ENCODE results near the gene NRXN2. TPM values are rescaled to one million over a fixed set of nuclear protein-coding genes. Genes with fewer than 3 reads are reported as not detected.

Gene NRXN2
- total and polyA plus RNA-seq, 10 of the 15 experiments (the other 5 are each of a cell fraction or from before 2014, with no cell fraction given): 0.03 to 1.4 (median 0.23) TPM

DNA sequence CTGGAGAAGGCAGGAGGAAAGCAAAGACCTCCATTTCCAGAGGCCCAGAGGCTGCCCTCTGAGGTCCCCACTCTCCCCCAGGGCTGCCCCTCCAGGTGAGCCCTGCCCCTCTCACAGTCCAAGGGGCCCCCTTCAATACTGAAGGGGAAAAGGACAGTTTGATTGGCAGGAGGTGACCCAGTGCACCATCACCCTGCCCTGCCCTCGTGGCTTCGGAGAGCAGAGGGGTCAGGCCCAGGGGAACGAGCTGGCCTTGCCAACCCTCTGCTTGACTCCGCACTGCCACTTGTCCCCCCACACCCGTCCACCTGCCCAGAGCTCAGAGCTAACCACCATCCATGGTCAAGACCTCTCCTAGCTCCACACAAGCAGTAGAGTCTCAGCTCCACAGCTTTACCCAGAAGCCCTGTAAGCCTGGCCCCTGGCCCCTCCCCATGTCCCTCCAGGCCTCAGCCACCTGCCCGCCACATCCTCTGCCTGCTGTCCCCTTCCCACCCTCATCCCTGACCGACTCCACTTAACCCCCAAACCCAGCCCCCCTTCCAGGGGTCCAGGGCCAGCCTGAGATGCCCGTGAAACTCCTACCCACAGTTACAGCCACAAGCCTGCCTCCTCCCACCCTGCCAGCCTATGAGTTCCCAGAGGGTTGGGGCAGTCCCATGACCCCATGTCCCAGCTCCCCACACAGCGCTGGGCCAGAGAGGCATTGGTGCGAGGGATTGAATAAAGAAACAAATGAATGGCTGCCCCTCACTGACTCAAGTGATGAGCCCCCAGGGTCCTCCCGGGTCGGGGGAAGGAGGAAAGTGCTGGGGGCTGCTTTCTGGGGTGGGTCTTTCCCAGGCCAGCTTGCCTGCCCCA lies 121.2 kb downstream of the NRXN2 start:
- in situ Hi-C loops (cut with MboI): no loop called here
- Histone ChIP-seq H3K4me3 (no peak overlapping the region), H3K9me3 (replicated peaks; ENCODE audit: control insufficient read depth, insufficient read depth, low read length) (no peaks in the 10 kb centered on the region), H3K27me3 (replicated peaks in 1 of 2; ENCODE audit: control insufficient read depth in 2 of 2, insufficient read depth in 2 of 2, low read length in 1 of 2) (no peaks in the 10 kb centered on the region), H3K36me3 (ENCODE audit: control insufficient read depth in 2 of 2, insufficient read depth in 2 of 2, low read length in 1 of 2) (no peaks in the 10 kb centered on the region), H3K9ac (ENCODE audit: control insufficient read depth, insufficient read depth, low read length) (no peak overlapping the region), H3K79me2 (ENCODE audit: control insufficient read depth, insufficient read depth, low read length) (no peaks in the 10 kb centered on the region), H3K27ac (ENCODE audit: control insufficient read depth, insufficient read depth) (no peak overlapping the region), H4K20me1 (ENCODE audit: control insufficient read depth, insufficient read depth) (no peaks in the 10 kb centered on the region), H3K4me1 (ENCODE audit: control insufficient read depth, insufficient read depth, low read length) (no peaks in the 10 kb centered on the region), H3K4me2 (ENCODE audit: control insufficient read depth, insufficient read depth) (no peak overlapping the region), H2AFZ (ENCODE audit: control insufficient read depth, low read depth, low read length) (no peak overlapping the region)
- FAIRE-seq (no peak), ATAC-seq (no peak), DNase-seq (ENCODE audit: low read depth, low spot score) (no peak)
- ChIA-PET SMC1A (ENCODE audit: uncharacterized antibody, unreplicated experiment) (no interaction called here), CTCF (interaction anchor here (1.2 kb wide), 1 partner anchor 48 kb away, joined by 3 read pairs; no protein-coding TSS in a partner anchor), RAD21 (ENCODE audit: unreplicated experiment) (no interaction called here), POLR2A (no interaction called here)
- no TSS peak for BruUV-seq (replicated peaks)
- WGBS (ENCODE audit: insufficient coverage, insufficient replicate concordance, low lambda C conversion rate, missing lambda C conversion rate): 12% methylated on average over 9 of the region's 12 CpGs
- intact Hi-C loops (cut with micrococcal nuclease; ENCODE audit: unreplicated experiment): no loop called here
- TF ChIP-seq, protein P1, sequence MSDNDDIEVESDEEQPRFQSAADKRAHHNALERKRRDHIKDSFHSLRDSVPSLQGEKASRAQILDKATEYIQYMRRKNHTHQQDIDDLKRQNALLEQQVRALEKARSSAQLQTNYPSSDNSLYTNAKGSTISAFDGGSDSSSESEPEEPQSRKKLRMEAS (IDR thresholded peaks at IDR 0.05; ENCODE audit: low read depth, low read length): no peak
- TF ChIP-seq WRNIP1 (IDR thresholded peaks at IDR 0.05; ENCODE audit: borderline replicate concordance, low read depth, low read length): no peak
- TF ChIP-seq, protein P2, sequence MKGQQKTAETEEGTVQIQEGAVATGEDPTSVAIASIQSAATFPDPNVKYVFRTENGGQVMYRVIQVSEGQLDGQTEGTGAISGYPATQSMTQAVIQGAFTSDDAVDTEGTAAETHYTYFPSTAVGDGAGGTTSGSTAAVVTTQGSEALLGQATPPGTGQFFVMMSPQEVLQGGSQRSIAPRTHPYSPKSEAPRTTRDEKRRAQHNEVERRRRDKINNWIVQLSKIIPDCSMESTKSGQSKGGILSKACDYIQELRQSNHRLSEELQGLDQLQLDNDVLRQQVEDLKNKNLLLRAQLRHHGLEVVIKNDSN (IDR thresholded peaks at IDR 0.05; ENCODE audit: borderline replicate concordance, extremely low read length, insufficient read depth, low read depth, low read length): no peak
- no peak for TF ChIP-seq CREM (IDR thresholded peaks at IDR 0.05; ENCODE audit: low read depth)
- no peak for TF ChIP-seq ZBED1 (IDR thresholded peaks at IDR 0.05; ENCODE audit: borderline replicate concordance)
- TF ChIP-seq, protein P3, sequence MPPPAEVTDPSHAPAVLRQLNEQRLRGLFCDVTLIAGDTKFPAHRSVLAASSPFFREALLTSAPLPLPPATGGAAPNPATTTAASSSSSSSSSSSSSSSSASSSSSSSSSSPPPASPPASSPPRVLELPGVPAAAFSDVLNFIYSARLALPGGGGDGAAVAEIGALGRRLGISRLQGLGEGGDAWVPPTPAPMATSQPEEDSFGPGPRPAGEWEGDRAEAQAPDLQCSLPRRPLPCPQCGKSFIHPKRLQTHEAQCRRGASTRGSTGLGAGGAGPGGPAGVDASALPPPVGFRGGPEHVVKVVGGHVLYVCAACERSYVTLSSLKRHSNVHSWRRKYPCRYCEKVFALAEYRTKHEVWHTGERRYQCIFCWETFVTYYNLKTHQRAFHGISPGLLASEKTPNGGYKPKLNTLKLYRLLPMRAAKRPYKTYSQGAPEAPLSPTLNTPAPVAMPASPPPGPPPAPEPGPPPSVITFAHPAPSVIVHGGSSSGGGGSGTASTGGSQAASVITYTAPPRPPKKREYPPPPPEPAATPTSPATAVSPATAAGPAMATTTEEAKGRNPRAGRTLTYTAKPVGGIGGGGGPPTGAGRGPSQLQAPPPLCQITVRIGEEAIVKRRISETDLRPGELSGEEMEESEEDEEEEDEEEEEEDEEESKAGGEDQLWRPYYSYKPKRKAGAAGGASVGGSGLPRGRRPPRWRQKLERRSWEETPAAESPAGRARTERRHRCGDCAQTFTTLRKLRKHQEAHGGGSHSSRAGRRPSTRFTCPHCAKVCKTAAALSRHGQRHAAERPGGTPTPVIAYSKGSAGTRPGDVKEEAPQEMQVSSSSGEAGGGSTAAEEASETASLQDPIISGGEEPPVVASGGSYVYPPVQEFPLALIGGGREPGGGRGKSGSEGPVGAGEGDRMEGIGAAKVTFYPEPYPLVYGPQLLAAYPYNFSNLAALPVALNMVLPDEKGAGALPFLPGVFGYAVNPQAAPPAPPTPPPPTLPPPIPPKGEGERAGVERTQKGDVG (CRISPR knock-in tag; IDR thresholded peaks at IDR 0.05): no peak
- TF ChIP-seq NFXL1 (IDR thresholded peaks at IDR 0.05; ENCODE audit: borderline replicate concordance): no peak
- no peak for TF ChIP-seq YBX1 (IDR thresholded peaks at IDR 0.05)
- no peak for TF ChIP-seq NR2C2 (IDR thresholded peaks at IDR 0.05; ENCODE audit: borderline replicate concordance, control insufficient read depth, insufficient read length, low read depth)
- no peak for TF ChIP-seq NR2F1 (conservative IDR thresholded peaks at IDR 0.05)
- TF ChIP-seq NFIC (IDR thresholded peaks at IDR 0.05; ENCODE audit: low read depth, low read length): no peak
- TF ChIP-seq, protein P4, sequence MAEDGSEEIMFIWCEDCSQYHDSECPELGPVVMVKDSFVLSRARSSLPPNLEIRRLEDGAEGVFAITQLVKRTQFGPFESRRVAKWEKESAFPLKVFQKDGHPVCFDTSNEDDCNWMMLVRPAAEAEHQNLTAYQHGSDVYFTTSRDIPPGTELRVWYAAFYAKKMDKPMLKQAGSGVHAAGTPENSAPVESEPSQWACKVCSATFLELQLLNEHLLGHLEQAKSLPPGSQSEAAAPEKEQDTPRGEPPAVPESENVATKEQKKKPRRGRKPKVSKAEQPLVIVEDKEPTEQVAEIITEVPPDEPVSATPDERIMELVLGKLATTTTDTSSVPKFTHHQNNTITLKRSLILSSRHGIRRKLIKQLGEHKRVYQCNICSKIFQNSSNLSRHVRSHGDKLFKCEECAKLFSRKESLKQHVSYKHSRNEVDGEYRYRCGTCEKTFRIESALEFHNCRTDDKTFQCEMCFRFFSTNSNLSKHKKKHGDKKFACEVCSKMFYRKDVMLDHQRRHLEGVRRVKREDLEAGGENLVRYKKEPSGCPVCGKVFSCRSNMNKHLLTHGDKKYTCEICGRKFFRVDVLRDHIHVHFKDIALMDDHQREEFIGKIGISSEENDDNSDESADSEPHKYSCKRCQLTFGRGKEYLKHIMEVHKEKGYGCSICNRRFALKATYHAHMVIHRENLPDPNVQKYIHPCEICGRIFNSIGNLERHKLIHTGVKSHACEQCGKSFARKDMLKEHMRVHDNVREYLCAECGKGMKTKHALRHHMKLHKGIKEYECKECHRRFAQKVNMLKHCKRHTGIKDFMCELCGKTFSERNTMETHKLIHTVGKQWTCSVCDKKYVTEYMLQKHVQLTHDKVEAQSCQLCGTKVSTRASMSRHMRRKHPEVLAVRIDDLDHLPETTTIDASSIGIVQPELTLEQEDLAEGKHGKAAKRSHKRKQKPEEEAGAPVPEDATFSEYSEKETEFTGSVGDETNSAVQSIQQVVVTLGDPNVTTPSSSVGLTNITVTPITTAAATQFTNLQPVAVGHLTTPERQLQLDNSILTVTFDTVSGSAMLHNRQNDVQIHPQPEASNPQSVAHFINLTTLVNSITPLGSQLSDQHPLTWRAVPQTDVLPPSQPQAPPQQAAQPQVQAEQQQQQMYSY (CRISPR knock-in tag; IDR thresholded peaks at IDR 0.05): no peak
- no peak for TF ChIP-seq SRF (IDR thresholded peaks at IDR 0.05; ENCODE audit: low read depth in 2 of 2, low read length in 2 of 2)
- no peak for TF ChIP-seq BHLHE40 (IDR thresholded peaks at IDR 0.05; ENCODE audit: borderline replicate concordance in 1 of 2, low read depth in 2 of 2, low read length in 1 of 2)
